Transverse colon (tissue), 4 donors: Measurements from ENCODE around the gene MGAT4A. TPM values are rescaled to one million over a fixed set of nuclear protein-coding genes. Genes with fewer than 3 reads are reported as not detected.
A peak's percentile ranks its signal among the peaks of the same experiment; 100 is the strongest.

ENCODE experiments used
- DNase-seq: peaks from one replicate; pipeline ENCODE4 v3.0.0-alpha.2; 2019
- H3K27ac ChIP-seq, 4 donors: fragments of 200-600 bp; sonication (generic); 2 replicates each; pipeline ENCODE4 v1.5.1; 2016 to 2018; ENCODE audit warnings: inconsistent platforms in 4 of 4
- H3K27me3 ChIP-seq: fragments of 200-600 bp; sonication (generic); 2 replicates; pipeline ENCODE4 v1.5.1; 2017; ENCODE audit warnings: inconsistent platforms
- H3K36me3 ChIP-seq, 4 donors: fragments of 200-600 bp; sonication (generic); 2 replicates each; pipeline ENCODE4 v1.5.1; 2017 to 2019; ENCODE audit warnings: inconsistent platforms in 4 of 4
- H3K4me1 ChIP-seq, 4 donors: fragments of 200-600 bp; sonication (generic); 2 replicates each; pipeline ENCODE4 v1.5.1; 2017 to 2020; ENCODE audit warnings: inconsistent platforms in 4 of 4
- H3K4me3 ChIP-seq, 4 donors: fragments of 200-600 bp; sonication (generic); 1 replicate in 1 of 4; 2 replicates in 3 of 4; pipeline versions ENCODE4 v1.5.1 to v1.6.1; 2017 to 2019; ENCODE audit warnings: inconsistent platforms in 4 of 4
- H3K9me3 ChIP-seq, 2 donors: fragments of 200-600 bp; sonication (generic); 2 replicates each; pipeline ENCODE4 v1.5.1; 2017 to 2019; ENCODE audit warnings: inconsistent platforms in 2 of 2
- CTCF ChIP-seq, 5 experiments: fragments of 200-600 bp in 3 of 5; fragments of 450-650 bp in 2 of 5; sonication (generic) in 3 of 5; IDR thresholded peaks; 1 replicate in 2 of 5; 2 replicates in 3 of 5; pipeline ENCODE4 v1.5.1; 2016 to 2017; ENCODE audit warnings: antibody characterized with exemption in 5 of 5, inconsistent platforms in 3 of 5, mild to moderate bottlenecking in 2 of 5, moderate library complexity in 1 of 5
- EP300 ChIP-seq: sonication (generic); formaldehyde crosslinking; IDR thresholded peaks from one replicate; pipeline ENCODE4 v1.6.1; 2017; ENCODE audit warnings: antibody characterized with exemption, low read depth
- POLR2A ChIP-seq: fragments of 450-650 bp; IDR thresholded peaks from one replicate; pipeline ENCODE4 v1.6.1; 2016; ENCODE audit warnings: antibody characterized with exemption, mild to moderate bottlenecking, moderate library complexity
- POLR2AphosphoS5 ChIP-seq, 3 donors: sonication (generic); formaldehyde crosslinking; IDR thresholded peaks; one replicate each; pipeline ENCODE4 v1.6.1; 2016; ENCODE audit warnings: antibody characterized with exemption in 3 of 3
- WGBS, 2 donors: methylation state at CpG; one replicate each; pipeline ENCODE4 v1.1.5; 2018; ENCODE audit warnings: low coverage in 1 of 2; 5-methylcytosine and 5-hydroxymethylcytosine counted together
- in situ Hi-C, 4 donors: fragments of 200-750 bp; cut with MboI; loops; one replicate each; pipeline versions ENCODE4 v1.15.0 to v1.15.1; 2017; ENCODE audit warnings: low sequenced_read_pairs in 3 of 4, low pct_ligation_motif_present in 1 of 4, low pct_unique_long_range_greater_than_20kb in 1 of 4
- intact Hi-C: fragments of 100-400 bp; cut with DNase I; formaldehyde crosslinking; loops from one replicate; pipeline ENCODE4 v1.15.1; 2023; ENCODE audit warnings: low total_unique reads
- total RNA-seq, 4 donors: library from RNA; depleted of rRNA; stranded (reverse); fragments of >200 nt; gene quantifications; one replicate each; pipeline ENCODE4 v1.1.0, GENCODE V29; 2016

MGAT4A gene
- total RNA-seq, 4 donors from 2014 or later, result 29.9 to 237 (median 124) TPM

- in situ Hi-C loops, result no loop called here
- intact Hi-C loops, result no loop called here
Measured at GRCh38 chr2:98763209-98763951, 32.4 kb upstream of the MGAT4A start.

GRCh38 chr2:98761909-98762308 is 31.0 kb upstream of the MGAT4A start:
- Histone ChIP-seq H3K27me3 (no peaks in the 10 kb centered on the region), H3K27ac (peak overlapping the region in 1 of 4 donors; percentile 60), H3K9me3 (no peaks in the 10 kb centered on the region), H3K36me3 (no peaks in the 10 kb centered on the region), H3K4me3 (no peak overlapping the region), H3K4me1 (peaks cover 0 to 25% (median 7%) of the 10 kb centered on the region in 4 donors)
- TF ChIP-seq POLR2A (no peak), CTCF (IDR thresholded peaks at IDR 0.05) (no peak)
- 69 to 83% methylated on average over 2 to 6 of the region's 6 CpGs for WGBS, 2 donors
- in situ Hi-C loops, result no loop called here
- intact Hi-C loops, result no loop called here
- DNase-seq, result no peak

More at GRCh38 chr2:98763209-98763951, 32.4 kb upstream of the MGAT4A start:
- no peaks in the 10 kb centered on the region for H3K27me3 ChIP-seq
- H3K4me1 ChIP-seq, result peaks cover 0 to 12% (median under 1%) of the 10 kb centered on the region in 4 donors
- TF ChIP-seq EP300, result no peak
- no peaks in the 10 kb centered on the region for H3K9me3 ChIP-seq
- no peaks in the 10 kb centered on the region for H3K36me3 ChIP-seq
- no peak overlapping the region for H3K27ac ChIP-seq
- WGBS, 2 donors, result 56% methylated on average over 5 to 6 of the region's 6 CpGs
- no peak for DNase-seq
- no peak overlapping the region for H3K4me3 ChIP-seq

GRCh38 chr2:98761267-98761781 is 30.4 kb upstream of the MGAT4A start:
- intact Hi-C loops (no loop called here), in situ Hi-C loops (no loop called here)
- no peaks in the 10 kb centered on the region for H3K36me3 ChIP-seq
- WGBS, 2 donors, result 19 to 52% methylated on average over 2 to 9 of the region's 9 CpGs
- H3K4me1 ChIP-seq, result peaks cover 0 to 21% (median 7%) of the 10 kb centered on the region in 4 donors
- H3K9me3 ChIP-seq, result no peaks in the 10 kb centered on the region
- TF ChIP-seq POLR2A (no peak), EP300 (no peak), POLR2AphosphoS5 (IDR thresholded peaks at IDR 0.05) (no peak), CTCF (IDR thresholded peaks at IDR 0.05) (no peak)
- no peaks in the 10 kb centered on the region for H3K27me3 ChIP-seq
- peak overlapping the region in 1 of 4 donors; percentile 60 for H3K27ac ChIP-seq
- DNase-seq, result no peak
- H3K4me3 ChIP-seq, result no peak overlapping the region

- Histone ChIP-seq H3K9me3 (no peaks in the 10 kb centered on the region), H3K4me1 (peaks cover 0 to 20% (median 7%) of the 10 kb centered on the region in 4 donors), H3K27ac (peak overlapping the region in 3 of 4 donors; percentile 7 to 60 (median 47)), H3K36me3 (no peaks in the 10 kb centered on the region), H3K27me3 (no peaks in the 10 kb centered on the region), H3K4me3 (no peak overlapping the region)
- intact Hi-C loops, result no loop called here
- in situ Hi-C loops, result no loop called here
- no peak for TF ChIP-seq POLR2A
- no peak for TF ChIP-seq EP300
- TF ChIP-seq CTCF (IDR thresholded peaks at IDR 0.05), result no peak
- no peak for TF ChIP-seq POLR2AphosphoS5 (IDR thresholded peaks at IDR 0.05)
- DNase-seq, result no peak
- WGBS, 2 donors, result 60 to 70% methylated on average over 2 to 6 of the region's 6 CpGs
Measured at GRCh38 chr2:98759827-98760625, 29.1 kb upstream of the MGAT4A start.
